Fibroblast of the aortic adventitia (primary cell): Measurements from ENCODE around the gene FBXO5. TPM values are rescaled to one million over a fixed set of nuclear protein-coding genes. Genes with fewer than 3 reads are reported as not detected.
"Not testable (repeated sequence)": the region's sequence is repeated elsewhere in the genome, so short reads cannot be mapped to it uniquely, and the experiment has no call there.

Experiments
- DNase-seq: peaks from one replicate; pipeline ENCODE4 v3.0.0-alpha.2; 2010; ENCODE audit warnings: low read depth
- H3K4me3 ChIP-seq: 2 replicates; pipeline ENCODE4 v1.5.1; 2011; ENCODE audit warnings: low read depth, mild to moderate bottlenecking, control low read depth, low read length, moderate library complexity
- CTCF ChIP-seq: IDR thresholded peaks from 2 replicates; pipeline ENCODE4 v1.5.1; 2011; ENCODE audit warnings: mild to moderate bottlenecking, low read length, control low read depth, inconsistent platforms; ENCODE audit not compliant: insufficient read depth
- total RNA-seq: library from RNA; depleted of rRNA; stranded (reverse); fragments of >200 nt; gene quantifications from 2 replicates; pipeline ENCODE4 v1.2.3, GENCODE V29; 2012; ENCODE audit warnings: low replicate concordance

Gene FBXO5
- total RNA-seq, 1 donor, result 52.9 TPM

GRCh38 chr6:152993431-152993830, 10.6 kb upstream of the FBXO5 start:
- H3K4me3 ChIP-seq, result no peak overlapping the region
- DNase-seq, result no peak
- TF ChIP-seq CTCF, result no peak

GRCh38 chr6:152986978-152987377, 4.1 kb upstream of the FBXO5 start:
- TF ChIP-seq CTCF, result no peak
- H3K4me3 ChIP-seq, result no peak overlapping the region
- no peak for DNase-seq

- H3K4me3 ChIP-seq, result peak overlapping the region; percentile 25
- DNase-seq, result not testable (repeated sequence)
These were observed 2.5 kb upstream of the FBXO5 start for GRCh38 chr6:152985300-152985699.

- peak overlapping the region; percentile 88 for H3K4me3 ChIP-seq
- no peak for TF ChIP-seq CTCF
- no peak for DNase-seq
These were observed 1.7 kb upstream of the FBXO5 start for GRCh38 chr6:152984513-152984872.

- no peak for TF ChIP-seq CTCF
- peak overlapping the region; percentile 88 for H3K4me3 ChIP-seq
- DNase-seq, result peak; percentile 87
These were observed 1.0 kb upstream of the FBXO5 start for GRCh38 chr6:152983637-152984512.

- no peak for TF ChIP-seq CTCF
- peak overlapping the region; percentile 82 for H3K4me3 ChIP-seq
- no peak for DNase-seq
These were observed 595 bp downstream of the FBXO5 start for GRCh38 chr6:152981989-152982903.

- DNase-seq, result no peak
- TF ChIP-seq CTCF, result no peak
- peak overlapping the region; percentile 47 for H3K4me3 ChIP-seq
These were observed 1.6 kb downstream of the FBXO5 start for GRCh38 chr6:152981219-152981618.
